SK-N-SH treated with all-trans-retinoic acid at 6 μM for 48 hours (cell line): ENCODE measurements around the gene SMLR1.

Experiments
- TOX ChIP-seq: fragments of 250-450 bp; sonication (Bioruptor Pico); IDR thresholded peaks from 2 replicates; pipeline ENCODE4 v1.8.0; 2021; ENCODE audit warnings: mild to moderate bottlenecking, moderate library complexity, borderline replicate concordance
- ZFP3 ChIP-seq: fragments of 250-450 bp; sonication (Bioruptor Pico); IDR thresholded peaks from 2 replicates; pipeline ENCODE4 v1.5.0; 2020; ENCODE audit warnings: mild to moderate bottlenecking, moderate library complexity

GRCh38 chr6:130837067-130837466, 9.9 kb downstream of the SMLR1 start:
- TF ChIP-seq ZFP3 (CRISPR knock-in tag) (no peak), TOX (CRISPR knock-in tag) (no peak)
